ENCODE results near the gene EOLA1.

DNA sequence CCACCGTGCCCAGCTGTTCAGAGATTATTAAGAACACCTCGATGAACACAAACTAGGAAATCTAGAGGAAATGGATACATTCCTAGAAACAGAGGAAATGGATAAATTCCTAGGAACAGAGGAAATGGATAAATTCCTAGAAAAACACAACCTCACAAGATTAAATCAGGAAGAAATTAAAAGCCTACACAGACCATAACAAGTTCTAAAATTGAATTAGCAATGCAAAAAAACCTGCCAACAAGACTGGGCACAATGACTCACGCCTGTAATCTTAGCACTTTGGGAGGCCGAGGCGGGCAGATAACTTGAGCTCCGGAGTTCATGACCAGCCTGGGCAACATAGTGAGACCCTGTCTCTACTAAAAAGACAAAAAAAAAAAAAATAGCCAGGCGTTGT is 22.6 kb upstream of the EOLA1 start:
- TF ChIP-seq, protein P1, sequence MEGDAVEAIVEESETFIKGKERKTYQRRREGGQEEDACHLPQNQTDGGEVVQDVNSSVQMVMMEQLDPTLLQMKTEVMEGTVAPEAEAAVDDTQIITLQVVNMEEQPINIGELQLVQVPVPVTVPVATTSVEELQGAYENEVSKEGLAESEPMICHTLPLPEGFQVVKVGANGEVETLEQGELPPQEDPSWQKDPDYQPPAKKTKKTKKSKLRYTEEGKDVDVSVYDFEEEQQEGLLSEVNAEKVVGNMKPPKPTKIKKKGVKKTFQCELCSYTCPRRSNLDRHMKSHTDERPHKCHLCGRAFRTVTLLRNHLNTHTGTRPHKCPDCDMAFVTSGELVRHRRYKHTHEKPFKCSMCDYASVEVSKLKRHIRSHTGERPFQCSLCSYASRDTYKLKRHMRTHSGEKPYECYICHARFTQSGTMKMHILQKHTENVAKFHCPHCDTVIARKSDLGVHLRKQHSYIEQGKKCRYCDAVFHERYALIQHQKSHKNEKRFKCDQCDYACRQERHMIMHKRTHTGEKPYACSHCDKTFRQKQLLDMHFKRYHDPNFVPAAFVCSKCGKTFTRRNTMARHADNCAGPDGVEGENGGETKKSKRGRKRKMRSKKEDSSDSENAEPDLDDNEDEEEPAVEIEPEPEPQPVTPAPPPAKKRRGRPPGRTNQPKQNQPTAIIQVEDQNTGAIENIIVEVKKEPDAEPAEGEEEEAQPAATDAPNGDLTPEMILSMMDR (IDR thresholded peaks at IDR 0.05) = no peak
- TF ChIP-seq POLR2A (IDR thresholded peaks at IDR 0.05; ENCODE audit: low read length) = no peak
- no peak for TF ChIP-seq SMC3 (IDR thresholded peaks at IDR 0.05)
- TF ChIP-seq EP300 (IDR thresholded peaks at IDR 0.05) = no peak
- TF ChIP-seq, protein P2, sequence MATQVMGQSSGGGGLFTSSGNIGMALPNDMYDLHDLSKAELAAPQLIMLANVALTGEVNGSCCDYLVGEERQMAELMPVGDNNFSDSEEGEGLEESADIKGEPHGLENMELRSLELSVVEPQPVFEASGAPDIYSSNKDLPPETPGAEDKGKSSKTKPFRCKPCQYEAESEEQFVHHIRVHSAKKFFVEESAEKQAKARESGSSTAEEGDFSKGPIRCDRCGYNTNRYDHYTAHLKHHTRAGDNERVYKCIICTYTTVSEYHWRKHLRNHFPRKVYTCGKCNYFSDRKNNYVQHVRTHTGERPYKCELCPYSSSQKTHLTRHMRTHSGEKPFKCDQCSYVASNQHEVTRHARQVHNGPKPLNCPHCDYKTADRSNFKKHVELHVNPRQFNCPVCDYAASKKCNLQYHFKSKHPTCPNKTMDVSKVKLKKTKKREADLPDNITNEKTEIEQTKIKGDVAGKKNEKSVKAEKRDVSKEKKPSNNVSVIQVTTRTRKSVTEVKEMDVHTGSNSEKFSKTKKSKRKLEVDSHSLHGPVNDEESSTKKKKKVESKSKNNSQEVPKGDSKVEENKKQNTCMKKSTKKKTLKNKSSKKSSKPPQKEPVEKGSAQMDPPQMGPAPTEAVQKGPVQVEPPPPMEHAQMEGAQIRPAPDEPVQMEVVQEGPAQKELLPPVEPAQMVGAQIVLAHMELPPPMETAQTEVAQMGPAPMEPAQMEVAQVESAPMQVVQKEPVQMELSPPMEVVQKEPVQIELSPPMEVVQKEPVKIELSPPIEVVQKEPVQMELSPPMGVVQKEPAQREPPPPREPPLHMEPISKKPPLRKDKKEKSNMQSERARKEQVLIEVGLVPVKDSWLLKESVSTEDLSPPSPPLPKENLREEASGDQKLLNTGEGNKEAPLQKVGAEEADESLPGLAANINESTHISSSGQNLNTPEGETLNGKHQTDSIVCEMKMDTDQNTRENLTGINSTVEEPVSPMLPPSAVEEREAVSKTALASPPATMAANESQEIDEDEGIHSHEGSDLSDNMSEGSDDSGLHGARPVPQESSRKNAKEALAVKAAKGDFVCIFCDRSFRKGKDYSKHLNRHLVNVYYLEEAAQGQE (IDR thresholded peaks at IDR 0.05) = no peak
- TF ChIP-seq CHD4 (IDR thresholded peaks at IDR 0.05; ENCODE audit: borderline replicate concordance) = no peak
